ENCODE results near the gene NRXN3.

The NRXN3 gene

GRCh38 chr14:79690960-79691359 lies 1520.8 kb downstream of the NRXN3 start:
- DNase-seq, result no peak

GRCh38 chr14:79693935-79694334 lies 1523.8 kb downstream of the NRXN3 start:
- no peak for DNase-seq

DNA sequence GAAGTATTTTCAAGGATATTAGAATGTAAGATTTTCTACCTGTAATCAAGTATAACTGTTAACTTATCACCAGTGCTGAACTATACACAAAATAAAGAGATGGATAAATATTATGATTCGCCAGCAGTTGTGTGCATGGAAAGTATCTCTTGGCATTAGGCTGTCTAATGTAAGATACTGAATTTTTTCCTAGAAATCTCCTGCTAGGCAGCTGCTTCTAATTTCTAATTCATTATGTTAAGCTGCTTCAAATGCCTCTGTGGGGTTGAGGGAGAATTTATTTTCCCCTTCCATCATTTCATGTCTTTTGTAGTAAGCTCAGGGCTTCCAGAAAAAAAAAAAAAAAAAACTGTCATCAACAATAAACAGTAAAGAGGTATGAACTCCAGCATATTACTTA lies 1525.1 kb downstream of the NRXN3 start:
- no peak for DNase-seq

- no peak for DNase-seq
Measured at GRCh38 chr14:79698298-79698711, 1528.1 kb downstream of the NRXN3 start.

- no peak for DNase-seq
Measured at GRCh38 chr14:79699206-79699605, 1529.0 kb downstream of the NRXN3 start.

DNA sequence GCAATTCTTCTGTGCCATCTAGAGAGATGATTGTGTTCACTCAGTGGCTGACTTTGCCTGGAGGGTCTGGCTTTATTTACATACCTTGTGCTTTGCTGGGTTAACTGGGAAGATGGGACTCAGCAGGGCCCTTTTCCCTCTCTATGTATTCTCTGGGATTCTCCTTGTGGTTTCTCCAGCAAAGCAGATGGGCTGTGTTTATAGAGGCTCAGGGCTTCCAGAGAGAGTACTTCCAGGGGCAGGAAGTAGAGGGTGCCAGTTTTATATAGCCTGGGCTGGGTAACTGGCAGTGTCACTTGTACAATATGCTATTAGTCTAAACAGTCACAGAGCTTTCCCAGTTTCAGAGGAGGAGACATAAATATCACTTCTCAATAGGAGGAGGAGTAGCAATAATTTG lies 1531.2 kb downstream of the NRXN3 start:
- no peak for DNase-seq

DNA sequence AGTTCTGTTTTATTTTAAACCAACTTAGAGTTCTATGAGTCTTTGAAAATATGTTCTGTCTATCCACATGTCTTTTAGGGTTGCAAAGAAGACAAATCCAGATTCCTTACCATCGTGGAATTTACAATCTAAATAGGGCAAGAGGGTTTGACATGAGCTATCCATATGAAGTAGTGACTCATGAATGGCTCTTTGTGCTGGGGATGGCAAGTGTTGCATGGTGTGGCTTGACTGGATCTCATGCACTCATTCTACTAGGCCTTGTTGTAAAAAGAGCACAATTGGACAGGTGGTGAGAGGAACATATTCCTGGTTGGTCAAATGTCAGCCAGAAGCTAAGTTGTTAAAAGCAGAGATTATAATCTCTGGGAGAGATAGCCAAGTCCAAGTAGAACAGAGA lies 1532.0 kb downstream of the NRXN3 start:
- DNase-seq, result no peak

- DNase-seq, result no peak
Measured at GRCh38 chr14:79703209-79703608, 1533.0 kb downstream of the NRXN3 start.

DNA sequence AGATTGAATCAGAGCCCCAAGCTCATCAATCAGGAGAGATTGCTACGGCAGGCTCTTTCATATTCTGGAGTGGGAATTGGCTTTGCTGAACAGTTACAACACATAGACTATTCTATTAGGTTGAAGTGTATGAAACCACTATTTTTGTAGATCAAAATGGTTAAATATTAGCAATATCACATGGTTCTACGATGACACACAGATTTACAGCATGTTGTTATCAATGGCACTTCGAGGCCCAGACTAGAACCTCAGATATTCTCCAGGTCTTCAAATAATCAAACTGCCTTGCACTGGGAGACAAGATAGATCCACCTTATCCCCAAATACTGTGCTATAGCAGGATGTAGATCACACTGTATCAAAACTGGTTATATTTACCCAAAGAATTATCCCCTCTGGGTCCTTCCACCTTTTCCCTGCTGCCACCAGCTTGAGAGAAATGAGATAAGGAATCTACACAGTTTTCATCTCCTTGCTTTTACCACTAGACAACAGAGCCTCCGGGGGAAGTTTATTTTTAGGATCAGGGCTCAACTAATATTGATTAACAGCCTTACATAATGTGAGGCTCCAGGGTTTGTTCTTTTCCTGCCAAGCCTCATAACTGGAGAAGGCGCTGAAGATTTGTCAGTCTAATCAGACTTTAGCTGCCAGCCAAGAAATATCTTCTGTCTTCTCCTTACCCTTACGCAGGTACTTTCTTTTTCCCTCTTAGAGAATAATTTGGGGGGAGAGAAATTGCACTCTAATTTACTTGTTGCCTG lies 1534.1 kb downstream of the NRXN3 start:
- DNase-seq, result no peak

- no peak for DNase-seq
Measured at GRCh38 chr14:79705126-79705894, 1535.1 kb downstream of the NRXN3 start.

- no peak for DNase-seq
Measured at GRCh38 chr14:79706382-79706781, 1536.2 kb downstream of the NRXN3 start.

- DNase-seq, result no peak
Measured at GRCh38 chr14:79708426-79709388, 1538.5 kb downstream of the NRXN3 start.

DNA sequence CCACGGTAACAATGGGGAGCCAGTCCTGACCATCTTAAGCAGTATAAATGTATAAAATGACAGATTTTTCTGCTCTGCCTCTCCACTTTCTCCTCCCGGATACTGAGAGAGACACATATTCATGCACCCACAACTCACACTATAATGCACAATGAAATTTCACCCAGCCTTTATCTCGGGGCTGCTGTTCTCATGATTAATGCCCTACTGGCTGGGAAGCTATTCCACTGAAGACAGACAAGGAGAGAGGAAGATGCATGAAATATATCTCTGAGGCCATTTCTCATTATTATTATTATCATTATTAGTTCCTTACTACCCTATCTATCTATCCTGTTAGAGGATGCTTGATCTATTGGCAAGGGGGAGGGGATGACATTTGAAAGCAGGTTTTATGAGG lies 1539.4 kb downstream of the NRXN3 start:
- DNase-seq, result no peak

DNA sequence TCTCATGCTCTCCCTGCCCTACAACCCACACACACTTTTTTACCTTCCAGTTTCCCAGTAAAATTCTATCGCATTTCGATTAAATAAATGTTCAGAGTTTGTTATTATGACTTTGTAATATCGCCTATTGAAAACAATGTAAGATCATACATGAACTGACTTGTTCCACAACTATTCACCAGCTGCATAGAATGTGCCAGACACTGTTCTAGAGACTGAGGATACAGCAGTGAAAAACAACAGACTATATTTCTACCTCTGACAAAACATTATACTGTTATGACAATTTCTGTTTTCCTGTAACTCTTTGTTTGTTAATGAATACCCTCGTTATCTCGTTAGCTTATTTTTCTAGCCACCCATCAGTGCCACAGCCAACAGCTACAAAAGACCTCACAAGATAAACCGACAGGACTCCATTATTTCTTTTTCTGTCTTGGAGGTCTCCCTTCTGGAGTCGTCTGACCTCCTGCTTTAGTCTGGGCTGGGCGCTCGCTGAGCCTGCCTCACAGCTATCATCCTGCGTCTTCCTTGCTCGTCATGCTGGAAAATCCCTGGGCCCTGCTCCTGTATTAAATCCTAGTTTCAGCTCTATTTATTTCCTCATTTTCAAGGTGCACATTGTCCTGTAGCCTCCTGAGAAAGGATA lies 1542.3 kb downstream of the NRXN3 start:
- no peak for DNase-seq

DNA sequence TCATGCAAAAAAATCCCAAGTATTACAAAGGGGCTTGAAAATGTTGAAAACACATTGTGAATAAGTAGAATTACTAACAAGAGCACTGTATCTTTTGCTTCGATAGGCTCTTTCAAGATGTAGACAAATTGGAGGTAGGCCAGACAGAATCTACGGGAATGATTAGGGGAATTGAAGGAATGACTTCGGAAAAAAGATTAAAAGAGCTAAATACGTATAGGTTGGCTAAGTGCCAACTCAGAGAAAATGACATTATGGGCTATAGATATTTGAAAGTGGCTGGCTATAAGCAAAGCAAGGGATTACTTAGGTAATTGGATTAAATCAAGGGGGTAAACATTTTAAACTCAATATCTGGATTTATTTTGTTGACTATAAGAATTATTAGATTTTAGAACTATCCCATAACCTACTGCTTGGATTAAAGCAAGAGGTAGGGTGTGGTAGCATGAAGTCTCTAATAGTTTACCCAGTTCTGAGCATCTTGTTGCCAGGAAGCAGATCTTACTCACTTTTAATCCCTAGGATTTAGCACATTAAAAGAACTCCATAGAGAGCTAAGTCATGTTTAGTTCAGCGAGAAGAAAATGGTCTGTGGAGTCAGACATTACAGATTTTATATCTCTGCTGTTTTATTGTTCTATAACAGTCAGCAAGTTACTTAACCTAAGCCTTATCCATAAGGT lies 1551.4 kb downstream of the NRXN3 start:
- no peak for DNase-seq

DNA sequence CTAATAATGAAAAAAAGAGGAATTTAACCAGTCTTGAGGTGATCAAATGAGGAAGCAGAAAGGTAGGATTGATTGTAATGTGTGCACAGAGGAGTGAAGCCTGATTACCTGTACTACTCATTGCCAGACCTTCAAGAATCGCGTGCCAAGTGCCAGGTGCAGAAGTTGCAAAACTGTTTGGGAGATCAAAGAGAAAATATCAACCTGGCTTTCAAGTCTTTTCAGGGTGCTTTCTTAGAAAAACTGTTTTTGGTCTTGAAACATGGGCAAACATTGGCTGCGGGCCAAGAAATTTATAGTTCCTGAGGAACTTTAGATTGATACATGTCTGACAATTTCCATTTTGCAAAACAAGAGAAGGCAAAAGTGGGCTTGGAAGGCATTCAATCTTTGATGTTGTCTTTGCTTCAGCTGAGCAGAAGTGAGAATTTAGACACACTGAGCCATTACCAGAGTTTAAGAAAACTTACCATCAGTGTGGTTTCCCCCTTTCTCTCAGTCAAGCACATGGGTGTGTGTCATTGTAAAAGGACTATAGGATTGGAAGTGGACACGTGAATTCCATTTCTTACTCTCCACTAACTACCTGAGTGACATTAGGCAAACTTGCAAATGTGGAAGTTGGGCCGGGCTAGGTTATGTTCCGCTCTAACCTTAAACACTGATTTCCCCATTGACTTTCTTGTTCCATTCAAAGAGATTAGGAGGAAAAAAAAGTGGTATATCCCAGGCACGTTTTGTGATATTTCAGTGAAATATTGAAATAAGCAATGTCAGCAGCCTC lies 1555.0 kb downstream of the NRXN3 start:
- DNase-seq, result no peak

DNA sequence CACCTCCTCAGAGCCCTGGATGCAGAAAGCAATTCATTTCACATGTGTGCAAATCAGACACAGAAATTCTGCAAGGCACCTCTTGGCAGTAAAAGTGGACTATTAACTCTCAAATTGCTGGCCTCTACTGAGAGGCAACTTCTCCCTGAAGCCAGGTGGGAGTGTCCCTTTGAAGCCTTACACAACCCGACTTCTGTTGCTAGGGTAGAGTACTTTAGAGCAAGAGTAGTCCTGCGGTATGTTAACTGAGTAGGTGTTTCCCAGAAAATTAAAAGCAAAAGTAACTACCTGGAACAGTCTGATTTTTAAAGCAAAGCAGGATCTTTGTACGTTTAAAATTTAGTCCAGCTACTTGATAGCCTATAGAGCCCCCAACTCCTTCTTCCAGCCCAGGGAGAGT lies 1557.7 kb downstream of the NRXN3 start:
- no peak for DNase-seq

GRCh38 chr14:79728331-79728730 lies 1558.2 kb downstream of the NRXN3 start:
- no peak for DNase-seq

DNA sequence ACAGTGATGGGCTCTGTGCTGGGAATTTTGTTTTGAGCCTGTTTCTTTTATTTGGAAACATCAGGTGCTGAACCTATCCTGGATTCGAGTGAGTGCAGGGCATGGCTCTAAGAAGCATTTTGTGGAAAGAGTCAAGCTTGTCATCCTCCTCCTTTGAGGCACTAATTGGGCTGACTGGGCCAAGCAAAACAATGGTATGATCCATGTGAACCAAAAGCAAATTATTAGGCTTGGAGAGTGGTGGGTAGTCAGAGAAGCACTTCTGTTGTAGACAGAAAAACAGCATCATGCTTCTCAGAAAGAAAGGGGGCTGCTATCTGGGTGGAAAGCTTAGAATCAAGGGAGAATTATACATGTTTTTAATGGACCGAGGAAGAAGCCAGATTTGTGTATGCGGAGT lies 1559.6 kb downstream of the NRXN3 start:
- DNase-seq, result no peak

DNA sequence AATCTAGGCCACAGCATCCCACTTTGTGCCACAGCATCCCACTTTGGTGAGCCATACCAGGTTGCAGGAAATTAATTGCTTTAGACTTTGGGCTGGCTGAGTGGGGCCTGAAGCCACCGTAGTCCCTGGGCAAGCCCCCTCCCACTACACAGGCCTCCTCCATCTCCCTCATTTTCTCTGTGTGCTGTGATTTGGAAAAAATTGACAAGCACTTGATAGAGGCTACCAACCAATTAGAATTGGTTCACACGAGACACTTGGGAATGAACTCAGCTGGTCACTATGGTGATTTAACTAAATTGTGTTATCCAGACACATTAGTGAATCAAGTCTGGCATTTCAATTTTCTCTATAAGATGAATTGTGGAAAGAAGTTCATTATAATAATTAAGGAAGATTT lies 1560.0 kb downstream of the NRXN3 start:
- DNase-seq, result no peak

GRCh38 chr14:79730953-79731352 lies 1560.8 kb downstream of the NRXN3 start:
- DNase-seq, result no peak
